Panc1 (cell line): Measurements from ENCODE around the gene ABHD18. TPM values are rescaled to one million over a fixed set of nuclear protein-coding genes. Genes with fewer than 3 reads are reported as not detected.
A peak's percentile ranks its signal among the peaks of the same experiment; 100 is the strongest.

Experiments
- ATAC-seq: fragments of 200-7000 bp; cut with Tn5 transposase; 2 replicates; pipeline ENCODE4 v1.9.1; 2020; ENCODE audit warnings: mild to moderate bottlenecking, moderate library complexity
- BruUV-seq: library from RNA; stranded (reverse); fragments of 400-500 nt; replicated peaks from 2 replicates; lab custom pipeline; 2021; lab: Mats Ljungman, UMichigan
- CTCF ChIA-PET: fragments of 300-600 bp; sonication (Branson Sonifier 250); formaldehyde crosslinking; loops from one replicate; lab custom pipeline; 2022; ENCODE audit warnings: antibody characterized with exemption; lab: Charles Lee
- POLR2A ChIA-PET: fragments of 300-600 bp; sonication (Branson Sonifier 250); formaldehyde crosslinking; loops from one replicate; lab custom pipeline; 2022; ENCODE audit warnings: antibody characterized with exemption; lab: Charles Lee
- DNase-seq: peaks from one replicate; pipeline ENCODE4 v3.0.0-alpha.2; 2010; ENCODE audit warnings: low read depth, low spot score
- H3K27ac ChIP-seq: 2 replicates; pipeline ENCODE4 v1.5.1; 2011; ENCODE audit warnings: mild to moderate bottlenecking, low read length, inconsistent platforms
- H3K27me3 ChIP-seq: fragments of 200-500 bp; sonication (Bioruptor generic); 2 replicates; pipeline ENCODE4 v1.6.0; 2014; ENCODE audit warnings: low read length, inconsistent platforms; ENCODE audit not compliant: control insufficient read depth, insufficient read depth
- H3K36me3 ChIP-seq: fragments of 200-500 bp; sonication (Bioruptor generic); 2 replicates; pipeline ENCODE4 v1.5.1; 2014; ENCODE audit warnings: inconsistent platforms, mild to moderate bottlenecking, low read length, moderate library complexity; ENCODE audit not compliant: control insufficient read depth, insufficient read depth
- H3K4me1 ChIP-seq: 2 replicates; pipeline ENCODE4 v1.5.1; 2011; ENCODE audit warnings: inconsistent platforms, mild to moderate bottlenecking, low read length, moderate library complexity; ENCODE audit not compliant: control insufficient read depth, insufficient read depth
- H3K4me3 ChIP-seq, 2 experiments: 2 replicates each; pipeline ENCODE4 v1.5.1; 2011 to 2012; ENCODE audit warnings: low read depth in 2 of 2, low read length in 2 of 2, mild to moderate bottlenecking in 2 of 2, inconsistent platforms in 1 of 2, moderate library complexity in 1 of 2
- H3K9me3 ChIP-seq: fragments of 200-500 bp; sonication (Bioruptor generic); 2 replicates; pipeline ENCODE4 v1.5.1; 2014; ENCODE audit warnings: low read depth, mild to moderate bottlenecking, inconsistent platforms, low read length, moderate library complexity; ENCODE audit not compliant: control insufficient read depth, insufficient read depth
- CTCF ChIP-seq: fragments of 450-650 bp; IDR thresholded peaks from 2 replicates; pipeline ENCODE4 v1.5.1; 2017; ENCODE audit warnings: mild to moderate bottlenecking
- POLR2AphosphoS5 ChIP-seq: IDR thresholded peaks from 2 replicates; pipeline ENCODE4 v1.6.1; 2012; ENCODE audit warnings: mild to moderate bottlenecking, low read depth, low read length, moderate library complexity
- SIN3A ChIP-seq: IDR thresholded peaks from 2 replicates; pipeline ENCODE4 v1.6.1; 2012; ENCODE audit warnings: low read depth, mild to moderate bottlenecking, low read length, moderate library complexity, borderline replicate concordance; ENCODE audit not compliant: insufficient read depth
- TCF7L2 ChIP-seq: IDR thresholded peaks from 2 replicates; pipeline ENCODE4 v1.6.1; 2011; ENCODE audit warnings: mild to moderate bottlenecking, low read depth, low read length, inconsistent platforms
- in situ Hi-C: cut with HindIII; loops from 2 replicates; pipeline ENCODE4 v1.10.0; 2016; ENCODE audit warnings: low sequenced_read_pairs, low pct_unique_long_range_greater_than_20kb
- intact Hi-C: fragments of 100-400 bp; cut with micrococcal nuclease; formaldehyde crosslinking; loops from one replicate; pipeline ENCODE4 v1.10.0; 2022; ENCODE audit not compliant: unreplicated experiment
- total RNA-seq: library from RNA; stranded (reverse); gene quantifications from one replicate; pipeline ENCODE4 v1.2.1, GENCODE V29; 2021; ENCODE audit not compliant: unreplicated experiment
- TF ChIP-seq, protein P1 (sequence below), 2 experiments: IDR thresholded peaks; 2 replicates each; pipeline ENCODE4 v1.6.1; 2011 to 2012; ENCODE audit warnings: low read depth in 2 of 2, control low read depth in 1 of 2, low read length in 1 of 2, mild to moderate bottlenecking in 1 of 2, moderate library complexity in 1 of 2; ENCODE audit not compliant: insufficient read depth in 1 of 2

ABHD18 gene
- total RNA-seq, 1 experiment from 2014 or later: 7.4 TPM

DNA sequence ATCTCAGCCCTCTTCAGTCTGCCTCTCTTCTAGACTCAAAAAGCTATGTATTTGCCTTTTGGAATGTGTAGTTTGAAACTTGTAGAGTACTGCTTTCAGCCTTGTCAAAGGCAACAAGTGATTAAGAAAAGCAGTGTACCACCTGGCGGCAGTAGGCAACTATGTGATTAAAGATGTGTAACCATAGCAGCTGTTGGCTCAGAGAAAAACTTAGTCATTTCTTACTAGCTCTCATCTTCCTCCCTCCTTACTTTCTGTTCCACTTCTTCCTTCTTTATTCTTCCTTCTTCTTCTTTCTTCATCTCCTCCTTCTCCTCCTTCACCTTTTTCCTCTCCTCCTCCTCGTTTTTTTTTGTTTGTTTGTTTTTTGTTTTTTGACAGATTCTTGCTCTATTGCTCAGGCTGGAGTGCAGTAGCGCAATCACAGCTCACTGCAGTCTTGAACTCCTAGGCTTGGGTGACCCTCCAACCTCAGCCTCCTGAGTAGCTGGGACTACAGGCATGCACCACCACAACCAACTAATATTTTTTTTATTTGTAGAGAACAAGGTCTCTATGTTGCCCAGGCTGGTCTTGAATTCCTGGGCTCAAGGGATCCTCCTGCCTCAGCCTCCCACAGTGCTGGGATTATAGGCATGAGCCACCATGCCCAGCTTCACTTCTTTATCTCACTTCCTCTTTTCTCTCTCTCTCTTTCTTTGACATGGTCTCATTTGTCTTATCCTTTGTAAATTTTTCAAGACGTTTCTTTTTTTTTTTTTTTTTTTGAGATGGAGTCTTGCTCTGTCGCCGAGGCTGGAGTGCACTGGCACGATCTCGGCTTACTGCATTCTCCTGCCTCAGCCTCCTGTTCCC lies 32.6 kb downstream of the ABHD18 start:
- POLR2A ChIA-PET: no interaction called here
- in situ Hi-C loops: no loop called here
- Histone ChIP-seq H3K36me3 (no peaks in the 10 kb centered on the region; the same call in 1 of the 2 replicates), H3K27ac (no peak overlapping the region), H3K4me1 (no peaks in the 10 kb centered on the region), H3K4me3 (no peak overlapping the region), H3K9me3 (no peaks in the 10 kb centered on the region), H3K27me3 (no peaks in the 10 kb centered on the region)
- BruUV-seq: no TSS peak
- TF ChIP-seq SIN3A: no peak
- no peak; the same call in 1 of the 2 replicates for TF ChIP-seq CTCF
- no peak for TF ChIP-seq TCF7L2
- no peak for TF ChIP-seq POLR2AphosphoS5
- TF ChIP-seq, protein P1, sequence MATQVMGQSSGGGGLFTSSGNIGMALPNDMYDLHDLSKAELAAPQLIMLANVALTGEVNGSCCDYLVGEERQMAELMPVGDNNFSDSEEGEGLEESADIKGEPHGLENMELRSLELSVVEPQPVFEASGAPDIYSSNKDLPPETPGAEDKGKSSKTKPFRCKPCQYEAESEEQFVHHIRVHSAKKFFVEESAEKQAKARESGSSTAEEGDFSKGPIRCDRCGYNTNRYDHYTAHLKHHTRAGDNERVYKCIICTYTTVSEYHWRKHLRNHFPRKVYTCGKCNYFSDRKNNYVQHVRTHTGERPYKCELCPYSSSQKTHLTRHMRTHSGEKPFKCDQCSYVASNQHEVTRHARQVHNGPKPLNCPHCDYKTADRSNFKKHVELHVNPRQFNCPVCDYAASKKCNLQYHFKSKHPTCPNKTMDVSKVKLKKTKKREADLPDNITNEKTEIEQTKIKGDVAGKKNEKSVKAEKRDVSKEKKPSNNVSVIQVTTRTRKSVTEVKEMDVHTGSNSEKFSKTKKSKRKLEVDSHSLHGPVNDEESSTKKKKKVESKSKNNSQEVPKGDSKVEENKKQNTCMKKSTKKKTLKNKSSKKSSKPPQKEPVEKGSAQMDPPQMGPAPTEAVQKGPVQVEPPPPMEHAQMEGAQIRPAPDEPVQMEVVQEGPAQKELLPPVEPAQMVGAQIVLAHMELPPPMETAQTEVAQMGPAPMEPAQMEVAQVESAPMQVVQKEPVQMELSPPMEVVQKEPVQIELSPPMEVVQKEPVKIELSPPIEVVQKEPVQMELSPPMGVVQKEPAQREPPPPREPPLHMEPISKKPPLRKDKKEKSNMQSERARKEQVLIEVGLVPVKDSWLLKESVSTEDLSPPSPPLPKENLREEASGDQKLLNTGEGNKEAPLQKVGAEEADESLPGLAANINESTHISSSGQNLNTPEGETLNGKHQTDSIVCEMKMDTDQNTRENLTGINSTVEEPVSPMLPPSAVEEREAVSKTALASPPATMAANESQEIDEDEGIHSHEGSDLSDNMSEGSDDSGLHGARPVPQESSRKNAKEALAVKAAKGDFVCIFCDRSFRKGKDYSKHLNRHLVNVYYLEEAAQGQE (IDR thresholded peaks at IDR 0.05; ENCODE audit: insufficient read depth in 1 of 2, low read depth in 2 of 2, low read length in 1 of 2): no peak
- DNase-seq: peak; percentile 24
- intact Hi-C loops: no loop called here
- CTCF ChIA-PET: no interaction called here
- ATAC-seq: peak; percentile 65; the same call in 1 of the 2 replicates

GRCh38 chr4:128006592-128006991 lies 41.4 kb downstream of the ABHD18 start:
- Histone ChIP-seq H3K4me3 (no peak overlapping the region), H3K9me3 (no peaks in the 10 kb centered on the region), H3K27me3 (no peaks in the 10 kb centered on the region), H3K36me3 (no peaks in the 10 kb centered on the region), H3K27ac (no peak overlapping the region), H3K4me1 (no peaks in the 10 kb centered on the region)
- POLR2A ChIA-PET: no interaction called here
- intact Hi-C loops: no loop called here
- no peak for DNase-seq
- no peak for TF ChIP-seq SIN3A
- TF ChIP-seq TCF7L2: no peak
- TF ChIP-seq POLR2AphosphoS5: no peak
- TF ChIP-seq, protein P1 (IDR thresholded peaks at IDR 0.05; ENCODE audit: insufficient read depth in 1 of 2, low read depth in 2 of 2, low read length in 1 of 2): no peak
- no peak for TF ChIP-seq CTCF
- CTCF ChIA-PET: no interaction called here
- in situ Hi-C loops: no loop called here
- BruUV-seq: no TSS peak
- no peak for ATAC-seq
